KMS-11 (cell line): ENCODE data around the gene PTCD2.

Experiments used
- H2AFZ ChIP-seq: fragments of 200-600 bp; sonication (generic); 2 replicates; pipeline ENCODE4 v1.6.1; 2016; ENCODE audit warnings: antibody characterized with exemption, mixed run types, low read depth
- H3K27ac ChIP-seq: fragments of 200-600 bp; sonication (generic); 2 replicates; pipeline ENCODE4 v1.6.1; 2016; ENCODE audit warnings: mild to moderate bottlenecking, mixed run types
- H3K27me3 ChIP-seq: fragments of 200-600 bp; sonication (generic); 2 replicates; pipeline ENCODE4 v1.6.1; 2017; ENCODE audit warnings: mild to moderate bottlenecking, low read depth, mixed run types, moderate library complexity; ENCODE audit not compliant: insufficient read depth
- H3K36me3 ChIP-seq: fragments of 200-600 bp; sonication (generic); 2 replicates; pipeline ENCODE4 v1.6.1; 2017; ENCODE audit warnings: mild to moderate bottlenecking, mixed run types; ENCODE audit not compliant: insufficient read depth
- H3K4me1 ChIP-seq: fragments of 200-600 bp; sonication (generic); 2 replicates; pipeline ENCODE4 v1.6.1; 2016; ENCODE audit warnings: mild to moderate bottlenecking, low read depth, mixed run types; ENCODE audit not compliant: poor library complexity, severe bottlenecking
- H3K4me2 ChIP-seq: fragments of 200-600 bp; sonication (generic); 2 replicates; pipeline ENCODE4 v1.7.0; 2016; ENCODE audit warnings: mild to moderate bottlenecking, mixed run types
- H3K4me3 ChIP-seq: fragments of 200-600 bp; sonication (generic); IDR thresholded peaks from 2 replicates; pipeline ENCODE4 v1.6.1; 2017; ENCODE audit warnings: low read depth, low read length, mixed read lengths; ENCODE audit not compliant: insufficient read depth
- H3K79me2 ChIP-seq: fragments of 200-600 bp; sonication (generic); 2 replicates; pipeline ENCODE4 v1.6.1; 2016; ENCODE audit warnings: low read depth, mixed run types; ENCODE audit not compliant: insufficient read depth
- H3K9ac ChIP-seq: fragments of 200-600 bp; sonication (generic); 2 replicates; pipeline ENCODE4 v1.6.1; 2016; ENCODE audit warnings: mild to moderate bottlenecking, mixed run types
- H4K20me1 ChIP-seq: fragments of 200-600 bp; sonication (generic); 2 replicates; pipeline ENCODE4 v1.6.1; 2016; ENCODE audit warnings: mild to moderate bottlenecking, mixed run types; ENCODE audit not compliant: insufficient read depth
- TF ChIP-seq, protein P1 (sequence below): fragments of 200-600 bp; sonication (generic); conservative IDR thresholded peaks from 2 replicates; pipeline ENCODE4 v1.6.1; 2017; ENCODE audit warnings: low read depth, mild to moderate bottlenecking, antibody characterized with exemption, low read length, moderate library complexity, mixed read lengths

Gene PTCD2

DNA sequence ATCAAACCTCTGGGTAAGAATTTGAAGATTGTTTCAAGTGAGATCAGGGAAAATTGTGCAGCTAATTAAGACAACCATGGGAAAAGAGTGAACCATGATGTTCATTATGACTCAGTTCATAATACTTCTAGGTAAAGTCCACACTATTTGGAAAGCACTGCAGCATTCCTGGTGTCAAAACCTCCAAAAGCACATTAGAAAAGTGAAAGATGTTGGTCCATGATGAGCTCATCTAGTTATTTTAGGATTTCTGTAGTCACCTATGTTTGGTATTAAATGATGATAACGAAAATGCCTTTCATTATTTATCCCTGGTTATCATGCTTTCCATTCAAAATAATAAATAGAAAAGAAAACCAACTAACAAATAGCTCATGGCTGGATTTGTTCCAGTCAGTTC, 49.1 kb downstream of the PTCD2 start:
- Histone ChIP-seq H3K9ac (no peak overlapping the region), H3K79me2 (no peaks in the 10 kb centered on the region), H3K4me1 (peaks cover 7% of the 10 kb centered on the region), H3K4me2 (no peak overlapping the region), H3K27me3 (no peaks in the 10 kb centered on the region), H3K27ac (no peak overlapping the region), H2AFZ (no peak overlapping the region), H4K20me1 (no peaks in the 10 kb centered on the region), H3K36me3 (no peaks in the 10 kb centered on the region), H3K4me3 (no peak overlapping the region)
- TF ChIP-seq, protein P1, sequence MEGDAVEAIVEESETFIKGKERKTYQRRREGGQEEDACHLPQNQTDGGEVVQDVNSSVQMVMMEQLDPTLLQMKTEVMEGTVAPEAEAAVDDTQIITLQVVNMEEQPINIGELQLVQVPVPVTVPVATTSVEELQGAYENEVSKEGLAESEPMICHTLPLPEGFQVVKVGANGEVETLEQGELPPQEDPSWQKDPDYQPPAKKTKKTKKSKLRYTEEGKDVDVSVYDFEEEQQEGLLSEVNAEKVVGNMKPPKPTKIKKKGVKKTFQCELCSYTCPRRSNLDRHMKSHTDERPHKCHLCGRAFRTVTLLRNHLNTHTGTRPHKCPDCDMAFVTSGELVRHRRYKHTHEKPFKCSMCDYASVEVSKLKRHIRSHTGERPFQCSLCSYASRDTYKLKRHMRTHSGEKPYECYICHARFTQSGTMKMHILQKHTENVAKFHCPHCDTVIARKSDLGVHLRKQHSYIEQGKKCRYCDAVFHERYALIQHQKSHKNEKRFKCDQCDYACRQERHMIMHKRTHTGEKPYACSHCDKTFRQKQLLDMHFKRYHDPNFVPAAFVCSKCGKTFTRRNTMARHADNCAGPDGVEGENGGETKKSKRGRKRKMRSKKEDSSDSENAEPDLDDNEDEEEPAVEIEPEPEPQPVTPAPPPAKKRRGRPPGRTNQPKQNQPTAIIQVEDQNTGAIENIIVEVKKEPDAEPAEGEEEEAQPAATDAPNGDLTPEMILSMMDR: no peak

DNA sequence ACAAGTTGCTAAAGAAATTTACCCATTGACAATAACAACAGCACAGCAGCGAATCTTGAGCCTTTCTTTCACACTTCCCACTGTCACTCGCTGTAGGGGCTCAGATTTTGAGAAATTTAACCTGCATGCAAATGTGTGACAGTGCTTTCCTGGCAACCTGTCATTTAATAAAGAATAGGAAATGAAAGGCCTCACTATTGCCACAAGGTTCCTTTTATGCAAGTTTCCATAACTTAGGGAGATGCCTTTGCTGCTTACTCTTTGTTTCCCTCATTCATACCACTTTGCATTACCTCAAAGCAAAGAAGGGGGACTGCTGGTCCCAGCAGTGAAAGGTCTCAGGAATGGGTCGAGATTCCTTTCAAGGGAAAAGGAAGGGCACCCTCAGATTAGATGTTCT, 49.5 kb downstream of the PTCD2 start:
- H2AFZ ChIP-seq: no peak overlapping the region

DNA sequence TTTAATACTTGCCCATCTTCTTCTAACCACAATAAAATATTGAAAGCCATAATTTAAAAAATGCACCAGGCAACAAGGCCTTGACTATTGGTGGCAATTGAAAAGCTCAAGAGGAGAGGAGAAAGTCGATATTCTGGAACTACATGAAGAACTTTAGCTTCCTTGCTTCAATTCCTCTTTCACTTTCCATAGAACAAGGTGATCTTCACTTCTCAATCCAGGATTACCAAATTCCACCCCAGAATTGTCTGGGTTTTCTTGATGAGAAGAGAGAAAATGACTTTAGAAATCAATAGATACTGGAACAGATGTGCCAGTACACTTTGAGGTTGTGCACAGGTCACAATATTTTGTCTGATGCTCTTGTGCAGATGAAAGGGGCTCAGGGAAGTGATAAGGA, 52.2 kb downstream of the PTCD2 start:
- Histone ChIP-seq H4K20me1 (no peaks in the 10 kb centered on the region), H3K36me3 (no peaks in the 10 kb centered on the region), H3K4me1 (no peaks in the 10 kb centered on the region), H3K27me3 (no peaks in the 10 kb centered on the region), H3K4me3 (no peak overlapping the region), H3K9ac (no peak overlapping the region), H3K79me2 (no peaks in the 10 kb centered on the region), H2AFZ (no peak overlapping the region), H3K4me2 (no peak overlapping the region), H3K27ac (no peak overlapping the region)
- TF ChIP-seq, protein P1: no peak

More for the DNA sequence above, 49.5 kb downstream of the PTCD2 start:
- Histone ChIP-seq H4K20me1 (no peaks in the 10 kb centered on the region), H3K79me2 (no peaks in the 10 kb centered on the region), H3K4me1 (peaks cover 7% of the 10 kb centered on the region), H3K27ac (no peak overlapping the region), H3K36me3 (no peaks in the 10 kb centered on the region), H3K27me3 (no peaks in the 10 kb centered on the region), H3K4me3 (no peak overlapping the region), H3K9ac (no peak overlapping the region), H3K4me2 (no peak overlapping the region)
- TF ChIP-seq, protein P1: no peak

DNA sequence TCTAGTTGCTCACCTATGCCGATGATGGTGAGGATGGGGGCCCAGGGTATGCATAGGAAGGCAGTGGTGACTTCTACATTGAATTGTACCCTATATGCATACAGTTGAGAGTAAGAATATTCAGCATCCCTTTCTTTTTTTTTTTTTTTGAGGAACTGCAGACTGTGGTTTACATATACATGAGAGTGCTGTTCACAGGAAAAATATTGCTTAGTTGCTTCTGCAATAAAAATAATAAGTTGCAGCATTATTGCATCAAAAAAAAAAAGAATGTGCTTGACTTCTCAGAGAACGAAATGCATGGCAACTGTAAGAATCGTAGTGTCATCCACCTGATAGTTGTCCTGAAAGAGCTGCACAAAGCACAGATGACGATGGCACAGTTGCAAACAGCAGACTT, 52.8 kb downstream of the PTCD2 start:
- Histone ChIP-seq H3K9ac (no peak overlapping the region), H3K4me2 (no peak overlapping the region)
- TF ChIP-seq, protein P1: no peak

DNA sequence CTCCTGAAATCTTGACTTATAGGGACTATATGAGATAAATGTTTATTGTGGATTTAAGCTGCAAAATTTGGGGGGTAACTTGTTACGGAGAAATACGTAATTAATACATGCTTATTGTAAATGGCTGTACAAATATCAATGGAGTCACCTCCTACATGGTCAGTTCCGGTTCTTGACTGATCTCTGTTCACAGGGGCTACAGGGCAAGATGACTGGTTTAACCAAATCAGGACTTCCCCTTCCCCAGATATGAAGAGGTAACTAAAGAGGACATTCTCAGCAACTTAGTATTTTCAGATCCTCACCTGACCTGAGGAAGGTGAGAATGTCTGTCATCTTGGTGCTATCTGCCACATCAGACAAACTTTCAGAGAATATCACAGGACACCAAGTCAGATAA, 54.7 kb downstream of the PTCD2 start:
- no peaks in the 10 kb centered on the region for H3K79me2 ChIP-seq
- H3K9ac ChIP-seq: no peak overlapping the region
- no peak overlapping the region for H3K4me2 ChIP-seq
- H4K20me1 ChIP-seq: no peaks in the 10 kb centered on the region
- H3K27me3 ChIP-seq: no peaks in the 10 kb centered on the region
- H3K4me3 ChIP-seq: no peak overlapping the region
- H3K27ac ChIP-seq: no peak overlapping the region
- no peaks in the 10 kb centered on the region for H3K36me3 ChIP-seq
- no peaks in the 10 kb centered on the region for H3K4me1 ChIP-seq
- TF ChIP-seq, protein P1: no peak
- no peak overlapping the region for H2AFZ ChIP-seq

More for the DNA sequence above, 52.8 kb downstream of the PTCD2 start:
- no peak overlapping the region for H3K27ac ChIP-seq
- H3K79me2 ChIP-seq: no peaks in the 10 kb centered on the region
- no peaks in the 10 kb centered on the region for H3K27me3 ChIP-seq
- H3K4me1 ChIP-seq: no peaks in the 10 kb centered on the region
- H3K36me3 ChIP-seq: no peaks in the 10 kb centered on the region
- no peaks in the 10 kb centered on the region for H4K20me1 ChIP-seq
- H3K4me3 ChIP-seq: no peak overlapping the region
- no peak overlapping the region for H2AFZ ChIP-seq
